Chondrocyte (in vitro differentiated cells): ENCODE measurements around the gene PARP12. TPM values are rescaled to one million over a fixed set of nuclear protein-coding genes. Genes with fewer than 3 reads are reported as not detected.

ENCODE experiments used
- DNase-seq: peaks from one replicate; pipeline ENCODE4 v3.0.0; 2021; ENCODE audit warnings: mixed read lengths, low spot score
- H3K27ac Mint-ChIP-seq: one replicate; pipeline ENCODE4 v1.8.0; 2021; ENCODE audit warnings: mild to moderate bottlenecking, moderate library complexity, mixed read lengths; ENCODE audit not compliant: unreplicated experiment
- H3K27me3 Mint-ChIP-seq: 2 replicates; pipeline ENCODE4 v1.8.0; 2021; ENCODE audit warnings: low read depth, mixed read lengths
- H3K36me3 Mint-ChIP-seq: 2 replicates; pipeline ENCODE4 v1.8.0; 2021; ENCODE audit warnings: low read depth, mixed read lengths
- H3K4me1 Mint-ChIP-seq: 2 replicates; pipeline ENCODE4 v1.8.0; 2021; ENCODE audit warnings: low read depth, mild to moderate bottlenecking, mixed read lengths
- H3K4me3 Mint-ChIP-seq: one replicate; pipeline ENCODE4 v1.8.0; 2021; ENCODE audit warnings: mild to moderate bottlenecking, moderate library complexity, mixed read lengths; ENCODE audit not compliant: unreplicated experiment
- H3K9me3 Mint-ChIP-seq: 2 replicates; pipeline ENCODE4 v1.8.0; 2021; ENCODE audit warnings: low read depth, mixed read lengths
- CTCF ChIP-seq: fragments of 200-600 bp; sonication (generic); IDR thresholded peaks from 2 replicates; pipeline ENCODE4 v1.5.0; 2021; ENCODE audit warnings: antibody characterized with exemption, mild to moderate bottlenecking, moderate library complexity
- total RNA-seq: library from RNA; stranded (reverse); gene quantifications from 3 replicates; pipeline ENCODE4 v1.2.1, GENCODE V29; 2021

Gene PARP12
- total RNA-seq, 1 donor from 2014 or later: 9.8 TPM

GRCh38 chr7:140049339-140050024 lies 13.3 kb downstream of the PARP12 start:
- no peak for DNase-seq
- peaks cover 31% of the 10 kb centered on the region for H3K4me1 Mint-ChIP-seq
- H3K27ac Mint-ChIP-seq: peak overlapping the region; percentile 41
- peaks cover 5% of the 10 kb centered on the region for H3K36me3 Mint-ChIP-seq
- H3K27me3 Mint-ChIP-seq: no peaks in the 10 kb centered on the region
- H3K9me3 Mint-ChIP-seq: no peaks in the 10 kb centered on the region
- no peak for TF ChIP-seq CTCF
- no peak overlapping the region for H3K4me3 Mint-ChIP-seq

- H3K9me3 Mint-ChIP-seq: no peaks in the 10 kb centered on the region
- no peak overlapping the region for H3K4me3 Mint-ChIP-seq
- no peak overlapping the region for H3K27ac Mint-ChIP-seq
- H3K36me3 Mint-ChIP-seq: peaks cover 5% of the 10 kb centered on the region
- no peak for DNase-seq
- H3K4me1 Mint-ChIP-seq: peaks cover 31% of the 10 kb centered on the region
- TF ChIP-seq CTCF: no peak
- H3K27me3 Mint-ChIP-seq: no peaks in the 10 kb centered on the region
These were observed 13.8 kb downstream of the PARP12 start for GRCh38 chr7:140048989-140049338.

GRCh38 chr7:140048138-140048537 lies 14.6 kb downstream of the PARP12 start:
- DNase-seq: no peak
- Mint-ChIP-seq H3K9me3 (no peaks in the 10 kb centered on the region), H3K4me1 (peaks cover 31% of the 10 kb centered on the region), H3K27ac (no peak overlapping the region), H3K27me3 (no peaks in the 10 kb centered on the region), H3K36me3 (peaks cover 5% of the 10 kb centered on the region), H3K4me3 (no peak overlapping the region)
- no peak for TF ChIP-seq CTCF

GRCh38 chr7:140047197-140047596 lies 15.6 kb downstream of the PARP12 start:
- Mint-ChIP-seq H3K4me3 (no peak overlapping the region), H3K27me3 (no peaks in the 10 kb centered on the region), H3K4me1 (peaks cover 35% of the 10 kb centered on the region), H3K27ac (no peak overlapping the region), H3K9me3 (no peaks in the 10 kb centered on the region), H3K36me3 (peaks cover 5% of the 10 kb centered on the region)
- TF ChIP-seq CTCF: no peak
- DNase-seq: no peak

GRCh38 chr7:140045697-140046096 lies 17.1 kb downstream of the PARP12 start:
- Mint-ChIP-seq H3K4me1 (peaks cover 48% of the 10 kb centered on the region), H3K36me3 (peaks cover 6% of the 10 kb centered on the region), H3K27me3 (no peaks in the 10 kb centered on the region), H3K27ac (peak overlapping the region; percentile 69), H3K9me3 (no peaks in the 10 kb centered on the region), H3K4me3 (no peak overlapping the region)
- no peak for DNase-seq
- no peak for TF ChIP-seq CTCF
